Measurements from ENCODE around the gene SCGB1A1. TPM values are rescaled to one million over a fixed set of nuclear protein-coding genes. Genes with fewer than 3 reads are reported as not detected.

SCGB1A1 gene
- polyA plus RNA-seq, 1 donor from 2014 or later, result not detected

DNA sequence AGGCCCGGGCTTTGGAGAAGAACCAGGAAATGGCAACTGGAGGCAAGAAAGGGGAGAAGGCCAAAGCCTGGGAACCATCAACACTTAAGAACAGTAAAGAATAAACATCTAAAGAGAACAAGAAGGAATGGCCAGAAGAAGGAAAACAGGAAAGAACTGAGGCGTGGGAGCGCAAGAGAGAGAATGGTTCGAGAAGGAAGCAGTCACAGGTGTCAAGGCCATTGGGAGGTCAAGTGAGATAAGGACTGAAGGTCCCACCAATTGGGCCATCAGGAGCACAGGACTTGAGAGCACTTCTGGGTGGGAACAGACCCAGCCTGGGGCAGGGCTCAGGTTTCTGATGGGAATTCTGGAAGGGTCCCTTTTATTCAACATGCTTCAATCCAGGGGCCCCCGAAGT is 697 bp upstream of the SCGB1A1 start:
- Histone ChIP-seq H3F3A (ENCODE audit: insufficient read depth, low read length, poor library complexity, severe bottlenecking) (no peaks in the 10 kb centered on the region), H3K36me3 (ENCODE audit: insufficient read depth, low read length) (no peaks in the 10 kb centered on the region), H3K9ac (ENCODE audit: low read length) (no peak overlapping the region), H3K9me2 (ENCODE audit: insufficient read depth, low read length) (no peaks in the 10 kb centered on the region), H3K4me2 (ENCODE audit: low read length) (no peak overlapping the region), H3K9me3 (ENCODE audit: low read length) (no peaks in the 10 kb centered on the region), H3K4me3 (ENCODE audit: low read length) (no peak overlapping the region), H4K20me1 (ENCODE audit: insufficient read depth) (no peaks in the 10 kb centered on the region), H3K79me2 (replicated peaks; ENCODE audit: insufficient read depth, low read length) (no peaks in the 10 kb centered on the region), H3K27me3 (ENCODE audit: insufficient read depth, low read depth, low read length) (no peaks in the 10 kb centered on the region), H2AFZ (ENCODE audit: low read depth, low read length) (no peak overlapping the region), H3K27ac (ENCODE audit: low read length) (no peak overlapping the region)
- no peak for TF ChIP-seq MXI1 (conservative IDR thresholded peaks at IDR 0.05; ENCODE audit: poor library complexity, severe bottlenecking)
- no peak for TF ChIP-seq CTCF (IDR thresholded peaks at IDR 0.05; ENCODE audit: poor library complexity, severe bottlenecking)
- no peak for TF ChIP-seq TAF1 (IDR thresholded peaks at IDR 0.05; ENCODE audit: low read depth)
- TF ChIP-seq, protein P1, sequence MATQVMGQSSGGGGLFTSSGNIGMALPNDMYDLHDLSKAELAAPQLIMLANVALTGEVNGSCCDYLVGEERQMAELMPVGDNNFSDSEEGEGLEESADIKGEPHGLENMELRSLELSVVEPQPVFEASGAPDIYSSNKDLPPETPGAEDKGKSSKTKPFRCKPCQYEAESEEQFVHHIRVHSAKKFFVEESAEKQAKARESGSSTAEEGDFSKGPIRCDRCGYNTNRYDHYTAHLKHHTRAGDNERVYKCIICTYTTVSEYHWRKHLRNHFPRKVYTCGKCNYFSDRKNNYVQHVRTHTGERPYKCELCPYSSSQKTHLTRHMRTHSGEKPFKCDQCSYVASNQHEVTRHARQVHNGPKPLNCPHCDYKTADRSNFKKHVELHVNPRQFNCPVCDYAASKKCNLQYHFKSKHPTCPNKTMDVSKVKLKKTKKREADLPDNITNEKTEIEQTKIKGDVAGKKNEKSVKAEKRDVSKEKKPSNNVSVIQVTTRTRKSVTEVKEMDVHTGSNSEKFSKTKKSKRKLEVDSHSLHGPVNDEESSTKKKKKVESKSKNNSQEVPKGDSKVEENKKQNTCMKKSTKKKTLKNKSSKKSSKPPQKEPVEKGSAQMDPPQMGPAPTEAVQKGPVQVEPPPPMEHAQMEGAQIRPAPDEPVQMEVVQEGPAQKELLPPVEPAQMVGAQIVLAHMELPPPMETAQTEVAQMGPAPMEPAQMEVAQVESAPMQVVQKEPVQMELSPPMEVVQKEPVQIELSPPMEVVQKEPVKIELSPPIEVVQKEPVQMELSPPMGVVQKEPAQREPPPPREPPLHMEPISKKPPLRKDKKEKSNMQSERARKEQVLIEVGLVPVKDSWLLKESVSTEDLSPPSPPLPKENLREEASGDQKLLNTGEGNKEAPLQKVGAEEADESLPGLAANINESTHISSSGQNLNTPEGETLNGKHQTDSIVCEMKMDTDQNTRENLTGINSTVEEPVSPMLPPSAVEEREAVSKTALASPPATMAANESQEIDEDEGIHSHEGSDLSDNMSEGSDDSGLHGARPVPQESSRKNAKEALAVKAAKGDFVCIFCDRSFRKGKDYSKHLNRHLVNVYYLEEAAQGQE (IDR thresholded peaks at IDR 0.05; ENCODE audit: borderline replicate concordance), result no peak

GRCh38 chr11:62419314-62419929 is 589 bp downstream of the SCGB1A1 start:
- Histone ChIP-seq H3K9me3 (ENCODE audit: low read length) (no peaks in the 10 kb centered on the region), H3K9ac (ENCODE audit: low read length) (no peak overlapping the region), H3K4me2 (ENCODE audit: low read length) (no peak overlapping the region), H3K79me2 (replicated peaks; ENCODE audit: insufficient read depth, low read length) (no peaks in the 10 kb centered on the region), H3F3A (ENCODE audit: insufficient read depth, low read length, poor library complexity, severe bottlenecking) (no peaks in the 10 kb centered on the region), H3K27ac (ENCODE audit: low read length) (no peak overlapping the region), H3K27me3 (ENCODE audit: insufficient read depth, low read depth, low read length) (no peaks in the 10 kb centered on the region), H4K20me1 (ENCODE audit: insufficient read depth) (no peaks in the 10 kb centered on the region), H3K36me3 (ENCODE audit: insufficient read depth, low read length) (no peaks in the 10 kb centered on the region), H2AFZ (ENCODE audit: low read depth, low read length) (no peak overlapping the region), H3K9me2 (ENCODE audit: insufficient read depth, low read length) (no peaks in the 10 kb centered on the region), H3K4me3 (ENCODE audit: low read length) (no peak overlapping the region)
- TF ChIP-seq SMC3 (conservative IDR thresholded peaks at IDR 0.05; ENCODE audit: poor library complexity) (no peak), EZH2 (IDR thresholded peaks at IDR 0.05; ENCODE audit: borderline replicate concordance, insufficient read depth, low read length, poor library complexity, severe bottlenecking) (no peak), MXI1 (conservative IDR thresholded peaks at IDR 0.05; ENCODE audit: poor library complexity, severe bottlenecking) (no peak), POLR2AphosphoS5 (IDR thresholded peaks at IDR 0.05) (no peak), CTCF (IDR thresholded peaks at IDR 0.05; ENCODE audit: poor library complexity, severe bottlenecking) (no peak), RAD21 (conservative IDR thresholded peaks at IDR 0.05) (no peak), TAF1 (IDR thresholded peaks at IDR 0.05; ENCODE audit: low read depth) (no peak), EP300 (conservative IDR thresholded peaks at IDR 0.05; ENCODE audit: poor library complexity, severe bottlenecking) (no peak)
- TF ChIP-seq, protein P1 (IDR thresholded peaks at IDR 0.05; ENCODE audit: borderline replicate concordance), result no peak

Measured in neural cell (in vitro differentiated cells).